Natural killer cell (primary cell): ENCODE measurements around the gene TMEM52B. TPM values are rescaled to one million over a fixed set of nuclear protein-coding genes. Genes with fewer than 3 reads are reported as not detected.
A peak's percentile ranks its signal among the peaks of the same experiment; 100 is the strongest.
"Not testable (repeated sequence)": the region's sequence is repeated elsewhere in the genome, so short reads cannot be mapped to it uniquely, and the experiment has no call there.

Experiments used
- ATAC-seq, 3 donors: fragments of 150-1000 bp in 2 of 3; fragments of 200-7000 bp in 1 of 3; cut with Tn5 transposase; 1 replicate in 1 of 3; 2 replicates in 2 of 3; pipeline ENCODE4 v1.10.0; 2021; ENCODE audit warnings: mild to moderate bottlenecking in 2 of 3, moderate library complexity in 2 of 3
- DNase-seq, 2 donors: peaks; one replicate each; pipeline versions ENCODE4 v3.0.0 to v3.0.0-alpha.2; 2013 to 2021; ENCODE audit warnings: mixed read lengths in 1 of 2
- H3K27ac ChIP-seq: one replicate; pipeline ENCODE4 v1.5.1; 2013; ENCODE audit warnings: mild to moderate bottlenecking, low read length
- H3K27me3 ChIP-seq: one replicate; pipeline ENCODE4 v1.6.1; 2013; ENCODE audit warnings: low read length; ENCODE audit not compliant: control insufficient read depth, insufficient read depth
- H3K36me3 ChIP-seq: one replicate; pipeline ENCODE4 v1.6.1; 2013; ENCODE audit warnings: low read length; ENCODE audit not compliant: control insufficient read depth, insufficient read depth
- H3K4me1 ChIP-seq: one replicate; pipeline ENCODE4 v1.6.1; 2013; ENCODE audit warnings: low read length; ENCODE audit not compliant: control insufficient read depth, insufficient read depth
- H3K4me3 ChIP-seq: one replicate; pipeline ENCODE4 v1.5.1; 2013; ENCODE audit warnings: low read length
- H3K9me3 ChIP-seq: one replicate; pipeline ENCODE4 v1.6.1; 2013; ENCODE audit warnings: low read length; ENCODE audit not compliant: control insufficient read depth, insufficient read depth
- H3K27ac Mint-ChIP-seq, 2 donors: one replicate each; pipeline ENCODE4 v1.8.0; 2022; ENCODE audit warnings: mild to moderate bottlenecking in 2 of 2, mixed read lengths in 2 of 2, moderate library complexity in 1 of 2
- H3K27me3 Mint-ChIP-seq, 2 donors: one replicate each; pipeline ENCODE4 v1.8.0; 2022; ENCODE audit warnings: low read depth in 2 of 2, mixed read lengths in 2 of 2
- H3K36me3 Mint-ChIP-seq: one replicate; pipeline ENCODE4 v1.8.0; 2022; ENCODE audit warnings: mixed read lengths
- H3K4me1 Mint-ChIP-seq, 2 donors: one replicate each; pipeline ENCODE4 v1.8.0; 2022; ENCODE audit warnings: mixed read lengths in 2 of 2
- H3K4me3 Mint-ChIP-seq: one replicate; pipeline ENCODE4 v1.8.0; 2022; ENCODE audit warnings: mild to moderate bottlenecking, moderate library complexity, mixed read lengths
- H3K9me3 Mint-ChIP-seq, 2 donors: one replicate each; pipeline ENCODE4 v1.8.0; 2022; ENCODE audit warnings: mixed read lengths in 2 of 2
- WGBS: methylation state at CpG from one replicate; pipeline ENCODE4 v1.1.7; 2013; ENCODE audit warnings: missing lambda C conversion rate; ENCODE audit not compliant: insufficient coverage; 5-methylcytosine and 5-hydroxymethylcytosine counted together
- intact Hi-C: fragments of 100-400 bp; cut with micrococcal nuclease; formaldehyde crosslinking; loops from one replicate; pipeline ENCODE4 v1.14.2; 2022
- total RNA-seq, 4 donors: library from RNA; stranded (reverse); fragments of 120-200 nt in 1 of 4; gene quantifications; one replicate each; pipeline versions ENCODE4 v1.2.3 to v1.2.4, GENCODE V29; 2013 to 2022
- TF ChIP-seq, protein P1 (sequence below): fragments of 200-600 bp; IDR thresholded peaks from one replicate; pipeline ENCODE4 v1.8.0; 2022; ENCODE audit warnings: antibody characterized with exemption

TMEM52B gene
- total RNA-seq, 3 donors from 2014 or later (not counting 1 experiment from before 2014, with no cell fraction given): 1.5 TPM; not detected in 2

DNA sequence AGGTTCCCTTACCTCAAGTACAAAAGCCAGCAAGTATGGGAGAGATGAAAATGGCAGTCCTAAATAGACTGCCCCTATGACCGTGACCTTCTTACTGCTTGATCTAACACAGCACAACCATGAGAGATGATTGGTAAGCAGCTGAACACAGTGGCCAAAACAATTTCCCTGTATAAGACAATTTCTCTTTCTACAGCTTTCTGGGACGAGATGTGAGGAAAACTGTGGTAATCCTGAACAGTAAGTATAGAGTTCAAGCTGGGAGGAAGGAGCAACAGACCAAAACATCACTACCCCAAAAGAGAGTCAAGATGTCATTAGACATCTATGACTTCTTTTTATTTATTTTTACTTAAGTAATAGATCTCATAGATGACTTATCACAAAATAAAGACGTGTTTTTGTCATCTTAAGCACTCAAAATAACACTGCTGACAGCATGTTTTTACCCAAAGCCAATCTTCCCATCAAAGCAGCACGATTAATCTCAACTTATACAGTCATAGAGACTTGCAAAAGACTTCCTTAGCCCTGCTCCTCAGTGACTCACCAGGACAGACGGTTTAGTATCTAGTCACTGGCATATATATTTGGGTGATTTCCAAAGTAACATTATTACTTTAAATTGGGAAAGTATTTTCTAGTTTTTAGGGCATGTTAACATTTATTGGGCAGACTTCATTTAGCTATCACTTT lies 3.7 kb downstream of the TMEM52B start:
- no peaks in the 10 kb centered on the region for H3K4me1 Mint-ChIP-seq
- intact Hi-C loops: no loop called here
- no peaks in the 10 kb centered on the region for H3K36me3 Mint-ChIP-seq
- Histone ChIP-seq H3K4me1 (no peaks in the 10 kb centered on the region), H3K9me3 (no peaks in the 10 kb centered on the region), H3K36me3 (no peaks in the 10 kb centered on the region), H3K27ac (no peak overlapping the region), H3K4me3 (no peak overlapping the region), H3K27me3 (no peaks in the 10 kb centered on the region)
- DNase-seq: peak in 1 of 2 donors; percentile 6
- H3K4me3 Mint-ChIP-seq: no peak overlapping the region
- peak in 1 of 3 donors; percentile 44 for ATAC-seq
- H3K9me3 Mint-ChIP-seq: no peaks in the 10 kb centered on the region
- no peak overlapping the region for H3K27ac Mint-ChIP-seq
- TF ChIP-seq, protein P1, sequence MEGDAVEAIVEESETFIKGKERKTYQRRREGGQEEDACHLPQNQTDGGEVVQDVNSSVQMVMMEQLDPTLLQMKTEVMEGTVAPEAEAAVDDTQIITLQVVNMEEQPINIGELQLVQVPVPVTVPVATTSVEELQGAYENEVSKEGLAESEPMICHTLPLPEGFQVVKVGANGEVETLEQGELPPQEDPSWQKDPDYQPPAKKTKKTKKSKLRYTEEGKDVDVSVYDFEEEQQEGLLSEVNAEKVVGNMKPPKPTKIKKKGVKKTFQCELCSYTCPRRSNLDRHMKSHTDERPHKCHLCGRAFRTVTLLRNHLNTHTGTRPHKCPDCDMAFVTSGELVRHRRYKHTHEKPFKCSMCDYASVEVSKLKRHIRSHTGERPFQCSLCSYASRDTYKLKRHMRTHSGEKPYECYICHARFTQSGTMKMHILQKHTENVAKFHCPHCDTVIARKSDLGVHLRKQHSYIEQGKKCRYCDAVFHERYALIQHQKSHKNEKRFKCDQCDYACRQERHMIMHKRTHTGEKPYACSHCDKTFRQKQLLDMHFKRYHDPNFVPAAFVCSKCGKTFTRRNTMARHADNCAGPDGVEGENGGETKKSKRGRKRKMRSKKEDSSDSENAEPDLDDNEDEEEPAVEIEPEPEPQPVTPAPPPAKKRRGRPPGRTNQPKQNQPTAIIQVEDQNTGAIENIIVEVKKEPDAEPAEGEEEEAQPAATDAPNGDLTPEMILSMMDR: no peak
- H3K27me3 Mint-ChIP-seq: peaks cover 19 to 27% of the 10 kb centered on the region in 2 donors
- WGBS: 49% methylated on average over 2 of the region's 5 CpGs

DNA sequence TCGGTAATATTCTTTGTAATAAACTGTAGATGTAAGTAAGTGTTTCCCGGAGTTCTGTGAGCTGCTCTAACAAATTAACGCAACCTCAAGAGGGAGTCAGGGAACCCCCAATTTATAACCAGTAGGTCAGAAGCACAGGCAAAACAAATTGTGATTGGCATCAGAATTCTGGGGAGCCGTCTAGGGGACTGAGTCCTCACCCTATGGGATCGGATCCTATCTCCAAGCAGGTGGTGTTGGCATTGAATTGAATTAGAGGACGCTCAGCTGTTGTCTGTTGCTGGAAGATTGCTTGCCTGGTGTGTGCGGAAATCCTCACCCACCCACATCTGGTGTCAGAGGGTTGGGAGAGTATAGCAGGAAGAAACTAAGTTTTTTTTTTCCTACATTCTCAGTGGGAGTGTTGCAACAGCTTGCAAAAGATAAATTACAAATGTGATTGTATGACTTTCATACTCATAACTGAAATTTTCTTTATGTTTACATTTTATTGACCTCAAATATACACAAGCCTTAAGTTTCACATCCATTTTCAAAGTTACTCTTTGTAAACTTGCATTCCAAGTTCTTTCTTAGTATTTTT lies 5.5 kb downstream of the TMEM52B start:
- H3K27ac ChIP-seq: no peak overlapping the region
- TF ChIP-seq, protein P1: no peak
- DNase-seq (no peak), ATAC-seq (no peak)
- H3K27me3 ChIP-seq: no peaks in the 10 kb centered on the region
- H3K4me1 ChIP-seq: no peaks in the 10 kb centered on the region
- no peak overlapping the region for H3K4me3 Mint-ChIP-seq
- H3K4me1 Mint-ChIP-seq: no peaks in the 10 kb centered on the region
- H3K27me3 Mint-ChIP-seq: peaks cover 15 to 17% of the 10 kb centered on the region in 2 donors
- no peaks in the 10 kb centered on the region for H3K36me3 Mint-ChIP-seq
- intact Hi-C loops: no loop called here
- H3K9me3 ChIP-seq: no peaks in the 10 kb centered on the region
- no peak overlapping the region for H3K27ac Mint-ChIP-seq
- H3K4me3 ChIP-seq: no peak overlapping the region
- H3K9me3 Mint-ChIP-seq: no peaks in the 10 kb centered on the region
- 82% methylated on average over 5 of the region's 7 CpGs for WGBS
- H3K36me3 ChIP-seq: no peaks in the 10 kb centered on the region

DNA sequence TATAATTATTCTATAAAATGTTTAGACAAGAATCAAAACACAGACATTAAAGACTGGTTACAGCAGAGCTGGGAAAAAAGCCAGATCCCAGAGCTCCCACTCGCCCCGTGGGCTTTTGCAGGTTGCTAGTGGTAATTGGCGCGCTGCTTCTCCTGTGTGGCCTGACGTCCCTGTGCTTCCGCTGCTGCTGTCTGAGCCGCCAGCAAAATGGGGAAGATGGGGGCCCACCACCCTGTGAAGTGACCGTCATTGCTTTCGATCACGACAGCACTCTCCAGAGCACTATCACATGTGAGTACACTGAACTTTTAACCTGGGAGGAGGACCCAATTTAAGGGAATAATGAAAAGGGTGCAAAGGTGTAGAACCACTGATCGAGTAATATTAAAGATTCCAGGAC lies 7.5 kb downstream of the TMEM52B start:
- Mint-ChIP-seq H3K27ac (no peak overlapping the region), H3K36me3 (no peaks in the 10 kb centered on the region), H3K4me3 (no peak overlapping the region), H3K27me3 (peaks cover 22 to 24% of the 10 kb centered on the region in 2 donors), H3K9me3 (no peaks in the 10 kb centered on the region), H3K4me1 (peaks cover 6% of the 10 kb centered on the region in 2 donors)
- ATAC-seq (peak in 1 of 3 donors; percentile 64), DNase-seq (no peak)
- Histone ChIP-seq H3K4me1 (peaks cover 3% of the 10 kb centered on the region), H3K27me3 (no peaks in the 10 kb centered on the region), H3K4me3 (no peak overlapping the region), H3K27ac (no peak overlapping the region), H3K9me3 (no peaks in the 10 kb centered on the region), H3K36me3 (no peaks in the 10 kb centered on the region)
- 37% methylated on average over 9 of the region's 11 CpGs for WGBS
- intact Hi-C loops: no loop called here
- TF ChIP-seq, protein P1: no peak

DNA sequence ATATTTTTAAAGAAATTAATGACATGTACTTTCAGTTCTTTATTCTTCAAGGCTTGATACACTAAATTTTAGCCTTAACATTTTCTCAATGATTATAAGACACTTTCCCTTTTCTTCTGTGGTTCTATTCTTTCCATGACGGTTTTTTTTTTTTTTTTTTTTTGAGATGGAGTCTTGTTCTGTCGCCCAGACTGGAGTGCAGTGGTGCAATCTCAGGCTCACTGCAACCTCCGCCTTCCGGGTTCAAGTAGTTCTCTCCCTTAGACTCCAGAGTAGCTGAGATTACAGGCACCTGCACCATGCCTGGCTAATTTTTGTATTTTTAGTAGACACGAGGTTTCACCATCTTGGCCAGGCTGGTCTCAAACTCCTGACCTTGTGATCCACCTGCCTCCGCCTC lies 8.1 kb downstream of the TMEM52B start:
- H3K9me3 Mint-ChIP-seq, H3K27ac Mint-ChIP-seq, H3K9me3 ChIP-seq, H3K4me3 ChIP-seq, H3K4me1 ChIP-seq, H3K36me3 Mint-ChIP-seq, H3K27me3 ChIP-seq, H3K4me1 Mint-ChIP-seq, H3K36me3 ChIP-seq, H3K4me3 Mint-ChIP-seq, ATAC-seq, intact Hi-C loops, H3K27ac ChIP-seq, DNase-seq: not testable (repeated sequence)
- WGBS: 89% methylated on average over 5 of the region's 6 CpGs
- H3K27me3 Mint-ChIP-seq: peaks cover 22 to 24% of the 10 kb centered on the region in 2 donors
